Mucosa of rectum (tissue), 2 donors: ENCODE measurements around the gene ASB2.

Experiments
- H3K27ac ChIP-seq, 2 donors: one replicate each; pipeline ENCODE4 v1.7.0; 2013; ENCODE audit warnings: inconsistent platforms in 2 of 2, low read depth in 2 of 2, low read length in 2 of 2
- H3K27me3 ChIP-seq, 2 donors: one replicate each; pipeline ENCODE4 v1.7.0; 2013; ENCODE audit warnings: low read length in 2 of 2; ENCODE audit not compliant: control insufficient read depth in 2 of 2, insufficient read depth in 2 of 2
- H3K36me3 ChIP-seq, 2 donors: one replicate each; pipeline ENCODE4 v1.7.0; 2013; ENCODE audit warnings: low read length in 2 of 2; ENCODE audit not compliant: control insufficient read depth in 2 of 2, insufficient read depth in 2 of 2
- H3K4me1 ChIP-seq, 2 donors: one replicate each; pipeline ENCODE4 v1.7.0; 2013; ENCODE audit warnings: low read length in 2 of 2, mild to moderate bottlenecking in 1 of 2; ENCODE audit not compliant: control insufficient read depth in 2 of 2, insufficient read depth in 2 of 2
- H3K4me3 ChIP-seq, 2 donors: one replicate each; pipeline ENCODE4 v1.7.0; 2013; ENCODE audit warnings: low read length in 2 of 2
- H3K9ac ChIP-seq, 2 donors: one replicate each; pipeline ENCODE4 v1.7.0; 2013; ENCODE audit warnings: low read length in 2 of 2, low read depth in 1 of 2, mild to moderate bottlenecking in 1 of 2
- H3K9me3 ChIP-seq, 2 donors: one replicate each; pipeline ENCODE4 v1.7.0; 2013; ENCODE audit warnings: low read length in 2 of 2; ENCODE audit not compliant: control insufficient read depth in 2 of 2
- donor health status: healthy.
- donor health status: Normal muscosa, but diverticular disease.

Gene ASB2

DNA sequence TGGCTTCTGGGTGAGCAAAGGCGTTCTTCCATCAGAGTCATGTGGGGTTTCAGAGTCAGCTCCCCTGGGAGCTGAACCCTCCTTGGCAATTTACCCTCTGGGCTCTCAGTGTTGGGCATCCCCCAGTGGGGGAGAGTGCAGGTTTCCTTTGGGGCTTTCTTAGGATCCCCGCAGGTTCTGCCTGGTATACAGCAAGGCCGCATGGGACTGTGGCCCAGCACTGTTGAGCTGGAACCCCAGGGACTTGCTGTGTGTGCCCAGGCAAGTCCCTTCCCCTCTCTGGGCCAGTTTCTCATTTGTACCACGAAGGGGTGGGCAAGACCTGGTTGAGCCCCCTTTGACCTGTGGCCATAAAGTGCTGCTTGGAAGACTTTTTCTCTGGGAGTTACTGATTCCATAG, 43.7 kb downstream of the ASB2 start:
- Histone ChIP-seq H3K27me3 (peaks cover 0 to 4% of the 10 kb centered on the region in 2 donors), H3K9ac (no peak overlapping the region), H3K4me1 (no peaks in the 10 kb centered on the region), H3K36me3 (peaks cover 0 to 29% of the 10 kb centered on the region in 2 donors), H3K27ac (no peak overlapping the region), H3K9me3 (no peaks in the 10 kb centered on the region), H3K4me3 (no peak overlapping the region)

DNA sequence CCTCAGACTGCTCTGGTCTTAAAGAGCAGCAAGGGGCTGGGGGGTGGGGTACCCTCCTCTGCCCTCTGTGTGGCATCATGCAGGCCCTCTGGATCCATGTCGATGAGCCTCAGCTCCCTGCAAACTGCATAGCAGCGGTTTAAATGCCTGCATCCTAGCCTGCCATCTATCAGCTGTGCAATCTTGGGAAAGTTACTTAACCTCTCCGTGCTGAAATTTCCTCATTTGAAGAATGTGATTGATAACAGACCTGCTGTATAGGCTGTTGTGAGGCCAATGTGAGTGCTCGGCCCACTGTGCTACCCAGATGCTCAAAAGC, 45.4 kb downstream of the ASB2 start:
- H3K4me1 ChIP-seq: no peaks in the 10 kb centered on the region

DNA sequence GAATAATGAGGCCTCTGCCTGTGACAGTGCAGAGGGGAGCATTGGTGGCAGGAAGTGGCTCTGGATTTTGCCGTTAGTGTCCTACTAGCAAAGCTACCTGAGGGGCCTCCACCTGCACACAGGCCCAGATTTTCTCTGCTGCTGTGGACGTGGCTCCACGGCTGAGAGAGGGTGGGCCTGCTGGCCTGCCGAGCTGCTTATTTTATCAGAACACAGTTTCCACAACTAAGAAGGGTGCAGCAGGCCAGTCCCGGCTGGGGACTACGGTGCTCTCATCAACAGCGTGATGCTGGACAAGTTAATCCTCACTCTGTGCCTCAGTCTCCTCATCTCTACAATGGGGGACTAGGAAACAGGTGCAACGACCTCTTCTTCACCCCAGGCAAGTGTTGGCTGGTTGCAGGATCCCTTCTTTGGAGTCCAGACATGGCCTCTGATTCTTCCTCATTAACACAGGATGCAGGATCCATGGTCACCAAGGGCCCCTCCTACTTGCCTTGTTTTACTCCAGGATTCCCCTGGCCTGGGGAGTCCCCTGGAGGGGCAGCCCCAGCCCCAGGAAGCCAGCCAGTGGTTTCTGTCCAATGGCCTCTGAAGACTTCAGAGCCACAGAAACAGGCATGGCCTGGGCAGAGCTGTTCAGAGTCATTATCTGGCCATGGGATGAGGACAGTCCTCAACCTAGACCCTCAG, 45.9 kb downstream of the ASB2 start:
- Histone ChIP-seq H3K27ac (no peak overlapping the region), H3K9ac (no peak overlapping the region), H3K36me3 (peaks cover 0 to 15% of the 10 kb centered on the region in 2 donors), H3K9me3 (no peaks in the 10 kb centered on the region), H3K27me3 (no peaks in the 10 kb centered on the region), H3K4me1 (no peaks in the 10 kb centered on the region), H3K4me3 (no peak overlapping the region)

More for the DNA sequence above, 45.4 kb downstream of the ASB2 start:
- Histone ChIP-seq H3K4me3 (no peak overlapping the region), H3K9me3 (no peaks in the 10 kb centered on the region), H3K27me3 (no peaks in the 10 kb centered on the region), H3K27ac (no peak overlapping the region), H3K36me3 (peaks cover 0 to 17% of the 10 kb centered on the region in 2 donors), H3K9ac (no peak overlapping the region)

DNA sequence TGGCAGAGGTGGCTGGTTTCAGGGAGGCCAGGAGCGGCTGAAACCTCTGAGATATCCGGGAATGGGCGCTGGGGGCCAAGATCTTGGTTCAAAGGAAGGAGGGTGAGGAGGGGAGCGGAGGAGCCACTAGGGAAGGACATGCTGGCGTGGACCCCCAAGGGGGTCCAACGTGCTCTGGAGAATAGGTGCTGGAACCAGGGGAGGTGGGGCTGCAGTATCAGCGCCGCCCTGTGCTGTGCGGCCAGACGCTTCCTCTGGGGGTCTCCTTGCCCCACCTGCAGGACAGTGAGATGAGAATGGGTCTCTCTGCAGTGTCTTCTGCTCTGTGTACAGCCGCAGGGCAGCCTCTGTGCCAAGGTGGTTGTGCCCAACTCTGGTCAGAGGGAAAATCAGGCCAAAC, 46.7 kb downstream of the ASB2 start:
- H3K27ac ChIP-seq: no peak overlapping the region
- peaks cover 0 to 11% of the 10 kb centered on the region in 2 donors for H3K36me3 ChIP-seq
- no peaks in the 10 kb centered on the region for H3K27me3 ChIP-seq
- H3K4me1 ChIP-seq: no peaks in the 10 kb centered on the region
- no peak overlapping the region for H3K4me3 ChIP-seq
- no peaks in the 10 kb centered on the region for H3K9me3 ChIP-seq
- H3K9ac ChIP-seq: no peak overlapping the region

DNA sequence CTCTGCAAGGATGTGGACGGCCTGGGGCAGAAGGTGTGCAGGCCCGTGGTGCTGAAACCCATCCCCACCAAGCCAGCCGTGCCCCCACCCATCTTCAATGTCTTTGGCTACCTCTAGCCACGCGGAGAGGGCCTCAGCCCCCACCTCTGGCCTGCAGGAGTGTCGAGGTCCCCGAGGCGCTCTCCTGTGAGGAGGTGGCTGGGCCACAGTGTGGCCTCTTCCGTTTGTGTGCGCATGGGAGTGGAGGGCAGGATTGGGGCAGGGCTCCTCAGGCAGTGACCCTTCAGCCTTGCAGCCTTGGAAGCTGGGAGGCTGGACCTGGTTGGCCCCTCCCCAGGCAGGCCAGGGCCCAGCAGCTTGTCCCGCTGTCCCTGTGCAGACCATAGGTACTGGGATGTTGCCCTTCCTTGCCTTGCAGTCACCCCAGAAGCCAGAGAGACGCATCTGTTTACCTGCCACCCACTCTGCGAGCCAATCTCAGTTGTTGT, 47.3 kb downstream of the ASB2 start:
- Histone ChIP-seq H3K36me3 (peaks cover 0 to 7% of the 10 kb centered on the region in 2 donors), H3K9me3 (no peaks in the 10 kb centered on the region), H3K4me3 (no peak overlapping the region), H3K4me1 (no peaks in the 10 kb centered on the region), H3K27me3 (no peaks in the 10 kb centered on the region), H3K27ac (no peak overlapping the region), H3K9ac (no peak overlapping the region)

DNA sequence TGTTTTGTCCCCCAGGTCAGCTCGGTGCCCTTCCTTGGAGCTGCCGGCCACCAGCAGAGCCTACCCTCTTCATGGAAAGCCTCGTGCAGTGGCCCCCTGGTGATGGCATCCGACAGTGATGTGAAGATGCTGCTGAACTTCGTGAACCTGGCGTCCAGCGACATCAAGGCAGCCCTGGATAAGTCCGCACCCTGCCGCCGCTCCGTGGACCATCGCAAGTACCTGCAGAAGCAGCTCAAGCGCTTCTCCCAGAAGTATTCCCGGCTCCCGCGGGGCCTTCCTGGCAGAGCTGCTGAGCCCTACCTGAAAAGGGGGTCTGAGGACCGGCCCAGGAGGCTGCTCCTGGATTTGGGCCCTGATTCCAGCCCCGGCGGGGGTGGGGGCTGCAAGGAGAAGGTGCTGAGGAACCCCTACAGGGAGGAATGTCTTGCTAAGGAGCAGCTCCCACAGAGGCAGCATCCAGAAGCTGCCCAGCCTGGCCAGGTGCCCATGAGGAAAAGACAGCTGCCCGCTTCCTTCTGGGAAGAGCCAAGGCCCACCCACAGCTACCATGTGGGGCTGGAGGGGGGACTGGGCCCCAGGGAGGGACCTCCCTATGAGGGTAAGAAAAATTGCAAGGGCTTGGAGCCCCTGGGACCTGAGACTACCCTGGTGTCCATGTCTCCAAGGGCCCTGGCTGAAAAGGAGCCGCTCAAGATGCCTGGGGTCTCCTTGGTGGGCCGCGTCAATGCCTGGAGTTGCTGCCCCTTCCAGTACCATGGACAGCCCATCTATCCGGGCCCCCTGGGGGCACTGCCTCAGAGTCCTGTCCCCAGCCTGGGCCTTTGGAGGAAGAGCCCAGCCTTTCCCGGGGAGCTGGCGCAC, 48.0 kb downstream of the ASB2 start:
- no peaks in the 10 kb centered on the region for H3K4me1 ChIP-seq
- peaks cover 0 to 1% of the 10 kb centered on the region in 2 donors for H3K36me3 ChIP-seq
- H3K4me3 ChIP-seq: no peak overlapping the region
- no peak overlapping the region for H3K27ac ChIP-seq
- H3K9me3 ChIP-seq: no peaks in the 10 kb centered on the region
- H3K27me3 ChIP-seq: no peaks in the 10 kb centered on the region
- H3K9ac ChIP-seq: no peak overlapping the region

DNA sequence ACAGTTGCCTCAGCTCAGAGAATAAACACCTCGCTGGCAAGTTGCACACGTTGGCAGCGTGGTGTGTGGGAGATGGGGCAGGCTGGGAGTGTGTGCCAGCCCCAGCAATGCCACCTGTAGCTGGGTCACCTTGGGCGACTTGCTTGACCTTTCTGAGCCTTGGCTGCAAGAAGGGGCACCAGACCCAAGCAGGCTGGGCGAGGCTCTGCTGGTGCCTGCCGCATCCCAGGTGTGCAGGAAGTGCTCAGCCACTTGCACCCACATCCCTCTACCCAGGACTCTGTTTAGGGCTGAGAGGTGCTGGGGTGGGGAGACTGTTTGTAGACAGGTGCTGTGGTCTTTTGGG, 48.6 kb downstream of the ASB2 start:
- no peak overlapping the region for H3K9ac ChIP-seq
- no peaks in the 10 kb centered on the region for H3K27me3 ChIP-seq
- no peaks in the 10 kb centered on the region for H3K9me3 ChIP-seq
- H3K27ac ChIP-seq: no peak overlapping the region
- no peaks in the 10 kb centered on the region for H3K4me1 ChIP-seq
- no peaks in the 10 kb centered on the region for H3K36me3 ChIP-seq
- no peak overlapping the region for H3K4me3 ChIP-seq

DNA sequence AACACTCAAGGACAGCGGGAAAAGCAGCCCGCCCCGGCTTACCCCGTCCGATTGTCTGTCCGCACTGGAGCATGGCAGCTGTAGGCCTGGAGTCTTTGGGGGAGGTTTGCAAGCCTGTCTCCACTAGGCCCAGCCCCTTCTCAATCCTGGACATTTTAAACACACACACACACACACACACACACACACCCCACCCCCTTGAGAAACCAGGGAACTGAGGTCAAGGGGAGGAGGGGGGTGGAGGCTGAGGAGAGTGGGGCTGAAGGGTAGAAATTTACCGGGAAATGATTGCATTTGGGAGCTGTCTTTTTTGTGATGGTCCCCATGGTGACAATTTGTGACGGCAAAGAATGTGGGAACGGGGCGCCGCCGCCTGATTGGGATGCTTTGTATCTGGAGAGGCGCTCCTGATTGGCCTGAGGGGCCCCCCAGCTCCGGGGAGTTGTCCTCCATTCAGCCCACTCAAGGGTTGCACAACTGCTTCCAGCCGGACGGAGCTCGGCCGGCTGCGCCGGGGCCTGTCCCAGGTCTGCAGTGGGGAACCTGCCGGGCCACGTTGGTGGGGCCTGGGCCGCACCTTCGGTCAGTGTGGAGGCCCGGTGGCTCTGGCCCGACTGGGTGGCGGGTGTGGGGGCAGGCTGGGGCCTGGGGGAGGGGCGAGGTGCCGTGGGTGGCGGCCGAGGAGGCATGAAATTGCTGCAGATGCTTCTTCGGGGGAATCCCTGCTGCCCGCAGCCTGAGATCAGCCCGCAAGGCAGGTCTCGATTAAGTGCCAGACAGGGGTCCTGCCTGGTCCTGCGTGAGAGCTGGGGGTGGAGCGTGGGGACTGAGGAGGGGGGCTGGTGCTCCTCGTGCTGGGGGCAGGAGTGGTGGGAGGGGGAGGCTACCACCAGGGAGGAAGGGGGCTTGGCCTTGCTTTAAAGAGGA, 49.2 kb downstream of the ASB2 start, which contains the start of gene FAM181A:
FAM181A (plus strand) TSS at position 472 of the 927 bp plus-strand sequence. CDS start 942 bp downstream, outside the sequence.
- Histone ChIP-seq H3K9me3 (no peaks in the 10 kb centered on the region), H3K4me1 (no peaks in the 10 kb centered on the region), H3K27me3 (no peaks in the 10 kb centered on the region), H3K27ac (no peak within 1 kb of the TSS), H3K9ac (no peak within 1 kb of the TSS), H3K36me3 (no peaks in the 10 kb centered on the region), H3K4me3 (no peak within 1 kb of the TSS)

DNA sequence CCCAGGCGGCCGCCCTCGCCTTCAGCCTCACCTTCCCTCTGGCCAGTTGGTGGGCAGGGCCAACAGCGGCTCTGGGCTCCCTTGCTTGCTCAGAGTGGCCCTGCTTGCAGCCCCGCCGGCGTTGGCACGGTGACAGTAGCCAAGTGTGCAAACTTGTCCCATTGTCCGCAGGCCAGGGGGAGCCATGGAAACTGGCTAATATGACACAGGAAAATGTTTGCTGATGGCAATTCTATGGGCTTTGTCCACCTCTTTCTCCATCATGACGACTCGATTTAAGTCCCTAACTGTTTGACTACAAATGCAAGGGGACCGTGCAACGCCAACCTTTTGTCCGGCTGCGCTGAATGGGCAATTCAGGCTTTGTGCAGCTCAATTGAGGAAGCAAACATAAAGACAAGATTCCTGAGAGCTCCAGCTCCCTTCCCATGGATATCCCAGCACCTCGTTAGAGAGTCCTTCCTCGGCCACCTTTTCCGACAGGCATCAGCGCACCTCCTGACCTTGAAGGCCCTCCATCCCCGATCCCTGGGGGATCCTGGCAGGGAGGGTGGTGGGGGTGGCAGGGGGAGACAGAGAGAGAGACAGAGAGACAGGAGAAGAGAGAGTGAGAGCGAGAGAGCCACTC, 50.0 kb downstream of the ASB2 start:
- Histone ChIP-seq H3K27ac (no peak overlapping the region), H3K4me1 (no peaks in the 10 kb centered on the region), H3K9ac (no peak overlapping the region), H3K27me3 (no peaks in the 10 kb centered on the region), H3K9me3 (no peaks in the 10 kb centered on the region), H3K36me3 (no peaks in the 10 kb centered on the region), H3K4me3 (no peak overlapping the region)
